ENCODE measurements around the gene DNAH10.

The DNAH10 gene

GRCh38 chr12:123948401-123948795 lies 186.3 kb downstream of the DNAH10 start:
- H3K36me3 ChIP-seq (ENCODE audit: low read length), result no peaks in the 10 kb centered on the region
- H3K9me2 ChIP-seq (replicated peaks; ENCODE audit: insufficient read depth, low read length), result no peaks in the 10 kb centered on the region
- no peak overlapping the region for H3K4me3 ChIP-seq (ENCODE audit: insufficient read depth, low read length, poor library complexity, severe bottlenecking)
- no peaks in the 10 kb centered on the region for H3K27me3 ChIP-seq (ENCODE audit: low read length)
- no peaks in the 10 kb centered on the region for H3F3A ChIP-seq (ENCODE audit: insufficient read depth)
- no peaks in the 10 kb centered on the region for H3K9me3 ChIP-seq (ENCODE audit: insufficient read depth, low read length)
- no peak overlapping the region for H2AFZ ChIP-seq (ENCODE audit: low read depth, low read length, severe bottlenecking)
- H3K4me2 ChIP-seq (ENCODE audit: low read depth, low read length, poor library complexity, severe bottlenecking), result no peak overlapping the region
- H3K79me2 ChIP-seq (ENCODE audit: insufficient read depth, low read length), result no peaks in the 10 kb centered on the region
- H3K27ac ChIP-seq (ENCODE audit: low read depth, low read length), result no peak overlapping the region
- no peak for TF ChIP-seq CTCF (IDR thresholded peaks at IDR 0.05; ENCODE audit: insufficient read depth, low read length, poor library complexity, severe bottlenecking)
- no peak for TF ChIP-seq EZH2phosphoT487 (conservative IDR thresholded peaks at IDR 0.05; ENCODE audit: low read length)
- no peaks in the 10 kb centered on the region for H4K20me1 ChIP-seq (ENCODE audit: low read depth, low read length)
- no peak overlapping the region for H3K9ac ChIP-seq (ENCODE audit: low read length)

GRCh38 chr12:123948796-123949769 lies 187.0 kb downstream of the DNAH10 start:
- H3K9me3 ChIP-seq (ENCODE audit: insufficient read depth, low read length), result no peaks in the 10 kb centered on the region
- no peaks in the 10 kb centered on the region for H3K36me3 ChIP-seq (ENCODE audit: low read length)
- H3K27ac ChIP-seq (ENCODE audit: low read depth, low read length), result no peak overlapping the region
- H3K4me2 ChIP-seq (ENCODE audit: low read depth, low read length, poor library complexity, severe bottlenecking), result no peak overlapping the region
- no peak for TF ChIP-seq EZH2phosphoT487 (conservative IDR thresholded peaks at IDR 0.05; ENCODE audit: low read length)
- no peak for TF ChIP-seq CTCF (IDR thresholded peaks at IDR 0.05; ENCODE audit: insufficient read depth, low read length, poor library complexity, severe bottlenecking)
- H3K79me2 ChIP-seq (ENCODE audit: insufficient read depth, low read length), result no peaks in the 10 kb centered on the region
- H3K9me2 ChIP-seq (replicated peaks; ENCODE audit: insufficient read depth, low read length), result no peaks in the 10 kb centered on the region
- no peak overlapping the region for H3K4me3 ChIP-seq (ENCODE audit: insufficient read depth, low read length, poor library complexity, severe bottlenecking)
- no peaks in the 10 kb centered on the region for H4K20me1 ChIP-seq (ENCODE audit: low read depth, low read length)
- H3F3A ChIP-seq (ENCODE audit: insufficient read depth), result no peaks in the 10 kb centered on the region
- no peak overlapping the region for H3K9ac ChIP-seq (ENCODE audit: low read length)
- no peak overlapping the region for H2AFZ ChIP-seq (ENCODE audit: low read depth, low read length, severe bottlenecking)
- no peaks in the 10 kb centered on the region for H3K27me3 ChIP-seq (ENCODE audit: low read length)

GRCh38 chr12:123949770-123950165 lies 187.7 kb downstream of the DNAH10 start:
- no peak overlapping the region for H3K4me3 ChIP-seq (ENCODE audit: insufficient read depth, low read length, poor library complexity, severe bottlenecking)
- no peak for TF ChIP-seq CTCF (IDR thresholded peaks at IDR 0.05; ENCODE audit: insufficient read depth, low read length, poor library complexity, severe bottlenecking)
- no peak for TF ChIP-seq EZH2phosphoT487 (conservative IDR thresholded peaks at IDR 0.05; ENCODE audit: low read length)
- no peak overlapping the region for H3K27ac ChIP-seq (ENCODE audit: low read depth, low read length)
- H3F3A ChIP-seq (ENCODE audit: insufficient read depth), result no peaks in the 10 kb centered on the region
- H3K4me2 ChIP-seq (ENCODE audit: low read depth, low read length, poor library complexity, severe bottlenecking), result no peak overlapping the region
- H3K36me3 ChIP-seq (ENCODE audit: low read length), result no peaks in the 10 kb centered on the region
- H3K79me2 ChIP-seq (ENCODE audit: insufficient read depth, low read length), result no peaks in the 10 kb centered on the region
- no peak overlapping the region for H2AFZ ChIP-seq (ENCODE audit: low read depth, low read length, severe bottlenecking)
- H3K9me2 ChIP-seq (replicated peaks; ENCODE audit: insufficient read depth, low read length), result no peaks in the 10 kb centered on the region
- H3K9me3 ChIP-seq (ENCODE audit: insufficient read depth, low read length), result no peaks in the 10 kb centered on the region
- H3K9ac ChIP-seq (ENCODE audit: low read length), result no peak overlapping the region
- H4K20me1 ChIP-seq (ENCODE audit: low read depth, low read length), result no peaks in the 10 kb centered on the region
- H3K27me3 ChIP-seq (ENCODE audit: low read length), result no peaks in the 10 kb centered on the region

Measured in SU-DHL-6 (cell line).